ENCODE measurements around the gene ITPR2. TPM values are rescaled to one million over a fixed set of nuclear protein-coding genes. Genes with fewer than 3 reads are reported as not detected.

ITPR2 gene
- total and polyA plus RNA-seq, 2 of the 13 experiments (the other 11 are each of a cell fraction or from before 2014, with no cell fraction given), result 31.9 to 81.9 TPM

GRCh38 chr12:26841085-26841484 lies 8.1 kb upstream of the ITPR2 start (continued):
- no peak for TF ChIP-seq RBAK (CRISPR knock-in tag; IDR thresholded peaks at IDR 0.05)
- no peak for TF ChIP-seq ZNF138 (CRISPR knock-in tag; IDR thresholded peaks at IDR 0.05; ENCODE audit: low read depth)
- TF ChIP-seq RBFOX2 (IDR thresholded peaks at IDR 0.05; ENCODE audit: low read depth, low read length), result no peak
- no peak for TF ChIP-seq NCOA1 (CRISPR knock-in tag; IDR thresholded peaks at IDR 0.05)
- peak; percentile 16; the same call in 1 of the 2 replicates for TF ChIP-seq RXRB (CRISPR knock-in tag; IDR thresholded peaks at IDR 0.05; ENCODE audit: borderline replicate concordance)
- TF ChIP-seq BCL6 (CRISPR knock-in tag; IDR thresholded peaks at IDR 0.05), result 0 out of 2 replicates have a peak, but pooled peaks have one; percentile 45

- Histone ChIP-seq H3K36me3 (replicated peaks in 1 of 2; ENCODE audit: control insufficient read depth in 1 of 2, insufficient read depth in 2 of 2, low read length in 2 of 2) (no peaks in the 10 kb centered on the region), H3K27me3 (ENCODE audit: control insufficient read depth in 1 of 2, insufficient read depth in 2 of 2, low read length in 2 of 2) (no peaks in the 10 kb centered on the region), H3K9ac (ENCODE audit: insufficient read depth, low read depth, low read length) (no peak overlapping the region), H3K9me3 (ENCODE audit: low read length) (no peaks in the 10 kb centered on the region), H3K4me2 (ENCODE audit: low read depth, low read length) (no peak overlapping the region), H4K20me1 (ENCODE audit: insufficient read depth, low read length) (no peaks in the 10 kb centered on the region), H2AFZ (ENCODE audit: low read length) (no peak overlapping the region), H3K79me2 (ENCODE audit: insufficient read depth, low read length) (no peaks in the 10 kb centered on the region), H3K4me1 (ENCODE audit: insufficient read depth, low read length) (peaks cover 21% of the 10 kb centered on the region), H3K27ac (ENCODE audit: extremely low read length, insufficient read depth, low read length) (no peak overlapping the region), H3K4me3 (replicated peaks in 1 of 3; ENCODE audit: insufficient read depth in 1 of 3, low read depth in 2 of 3, low read length in 3 of 3) (no peak overlapping the region)
- FAIRE-seq (no peak), DNase-seq (ENCODE audit: low spot score) (no peak), ATAC-seq (no peak)
- in situ Hi-C loops (cut with HindIII; ENCODE audit: extremely low pct_ligation_motif_present, low pct_unique_long_range_greater_than_20kb), result no loop called here
- 96% methylated on average over 3 of the region's 3 CpGs for WGBS (ENCODE audit: low lambda C conversion rate)
- TF ChIP-seq CENPBD1 (CRISPR knock-in tag; IDR thresholded peaks at IDR 0.05; ENCODE audit: borderline replicate concordance, low read depth) (no peak), PRMT3 (CRISPR knock-in tag; IDR thresholded peaks at IDR 0.05; ENCODE audit: borderline replicate concordance, low read depth) (no peak), PBX3 (CRISPR knock-in tag; IDR thresholded peaks at IDR 0.05; ENCODE audit: borderline replicate concordance) (no peak), DMAP1 (CRISPR knock-in tag; IDR thresholded peaks at IDR 0.05) (no peak), HCFC1 (IDR thresholded peaks at IDR 0.05; ENCODE audit: low read depth, low read length) (no peak), ZNF644 (CRISPR knock-in tag; IDR thresholded peaks at IDR 0.05; ENCODE audit: low read depth) (no peak), ZNF207 (IDR thresholded peaks at IDR 0.05; ENCODE audit: borderline replicate concordance) (no peak), ZSCAN22 (CRISPR knock-in tag; IDR thresholded peaks at IDR 0.05) (no peak), KDM4B (CRISPR knock-in tag; IDR thresholded peaks at IDR 0.05) (no peak), TEAD2 (CRISPR knock-in tag; IDR thresholded peaks at IDR 0.05) (no peak), BRF2 (CRISPR knock-in tag; IDR thresholded peaks at IDR 0.05) (no peak), TAF15 (IDR thresholded peaks at IDR 0.05; ENCODE audit: low read depth, low read length, poor library complexity, severe bottlenecking) (no peak), ZNF350 (CRISPR knock-in tag; IDR thresholded peaks at IDR 0.05; ENCODE audit: borderline replicate concordance, low read depth) (no peak)
- CTCF ChIA-PET (ENCODE audit: low intra/inter-chr PET ratio, low total read pairs), result no interaction called here
- intact Hi-C loops (cut with micrococcal nuclease; ENCODE audit: unreplicated experiment), result loop anchor here (10.0 kb wide), 1 partner anchor 105 kb away; no protein-coding TSS in a partner anchor
- no TSS peak for BruUV-seq (replicated peaks)
- POLR2A ChIA-PET, result no interaction called here
Observed at GRCh38 chr12:26839512-26839911, 6.5 kb upstream of the ITPR2 start.
